ENCODE measurements around the gene KRTAP10-11.
"Not testable (repeated sequence)": the region's sequence is repeated elsewhere in the genome, so short reads cannot be mapped to it uniquely, and the experiment has no call there.

Gene KRTAP10-11

GRCh38 chr21:44666401-44667320 lies 20.4 kb downstream of the KRTAP10-11 start, which contains the start of gene KRTAP12-2:
Gene KRTAP12-2 (minus strand): TSS chr21:44666927. CDS start chr21:44666886, 41 bp downstream.
- no peak for DNase-seq (ENCODE audit: low spot score)

- no peak for DNase-seq (ENCODE audit: low spot score)
Measured at GRCh38 chr21:44667612-44668011, 21.4 kb downstream of the KRTAP10-11 start.

- DNase-seq (ENCODE audit: low spot score): no peak
Measured at GRCh38 chr21:44670642-44671432, 24.6 kb downstream of the KRTAP10-11 start.

- DNase-seq (ENCODE audit: low spot score): no peak
Measured at GRCh38 chr21:44671911-44672310, 25.7 kb downstream of the KRTAP10-11 start.

GRCh38 chr21:44677881-44678280 lies 31.7 kb downstream of the KRTAP10-11 start:
- no peak for DNase-seq (ENCODE audit: low spot score)

- DNase-seq (ENCODE audit: low spot score): no peak
Measured at GRCh38 chr21:44681152-44681551, 34.9 kb downstream of the KRTAP10-11 start.

- DNase-seq (ENCODE audit: low spot score): no peak
Measured at GRCh38 chr21:44681861-44682579, 35.8 kb downstream of the KRTAP10-11 start, which contains the start of gene KRTAP12-1. Gene KRTAP12-1 (minus strand): TSS chr21:44682163. CDS start chr21:44682123, 40 bp downstream.

- DNase-seq (ENCODE audit: low spot score): no peak
Measured at GRCh38 chr21:44682580-44683151, 36.5 kb downstream of the KRTAP10-11 start.

GRCh38 chr21:44684077-44684476 lies 37.9 kb downstream of the KRTAP10-11 start:
- DNase-seq (ENCODE audit: low spot score): no peak

GRCh38 chr21:44684483-44684882 lies 38.3 kb downstream of the KRTAP10-11 start:
- DNase-seq (ENCODE audit: low spot score): no peak

- DNase-seq (ENCODE audit: low spot score): not testable (repeated sequence)
Measured at GRCh38 chr21:44685050-44685449, 38.8 kb downstream of the KRTAP10-11 start.

- DNase-seq (ENCODE audit: low spot score): no peak
Measured at GRCh38 chr21:44686000-44686781, 40.0 kb downstream of the KRTAP10-11 start.

GRCh38 chr21:44686843-44687561 lies 40.8 kb downstream of the KRTAP10-11 start:
- no peak for DNase-seq (ENCODE audit: low spot score)

- DNase-seq (ENCODE audit: low spot score): no peak
Measured at GRCh38 chr21:44687671-44688070, 41.5 kb downstream of the KRTAP10-11 start.

GRCh38 chr21:44689740-44690139 lies 43.5 kb downstream of the KRTAP10-11 start:
- DNase-seq (ENCODE audit: low spot score): not testable (repeated sequence)

GRCh38 chr21:44691686-44692085 lies 45.5 kb downstream of the KRTAP10-11 start:
- no peak for DNase-seq (ENCODE audit: low spot score)

GRCh38 chr21:44692798-44693512 lies 46.7 kb downstream of the KRTAP10-11 start:
- no peak for DNase-seq (ENCODE audit: low spot score)

GRCh38 chr21:44694776-44695175 lies 48.6 kb downstream of the KRTAP10-11 start:
- DNase-seq (ENCODE audit: low spot score): no peak

- no peak for DNase-seq (ENCODE audit: low spot score)
Measured at GRCh38 chr21:44695184-44695583, 49.0 kb downstream of the KRTAP10-11 start.
